Transverse colon (tissue), 4 donors: ENCODE data around the gene BCO2. TPM values are rescaled to one million over a fixed set of nuclear protein-coding genes. Genes with fewer than 3 reads are reported as not detected.

ENCODE experiments used
- DNase-seq: peaks from one replicate; pipeline ENCODE4 v3.0.0-alpha.2; 2019
- H3K27ac ChIP-seq, 4 donors: fragments of 200-600 bp; sonication (generic); 2 replicates each; pipeline ENCODE4 v1.5.1; 2016 to 2018; ENCODE audit warnings: inconsistent platforms in 4 of 4
- H3K27me3 ChIP-seq: fragments of 200-600 bp; sonication (generic); 2 replicates; pipeline ENCODE4 v1.5.1; 2017; ENCODE audit warnings: inconsistent platforms
- H3K36me3 ChIP-seq, 4 donors: fragments of 200-600 bp; sonication (generic); 2 replicates each; pipeline ENCODE4 v1.5.1; 2017 to 2019; ENCODE audit warnings: inconsistent platforms in 4 of 4
- H3K4me1 ChIP-seq, 4 donors: fragments of 200-600 bp; sonication (generic); 2 replicates each; pipeline ENCODE4 v1.5.1; 2017 to 2020; ENCODE audit warnings: inconsistent platforms in 4 of 4
- H3K4me3 ChIP-seq, 4 donors: fragments of 200-600 bp; sonication (generic); 1 replicate in 1 of 4; 2 replicates in 3 of 4; pipeline versions ENCODE4 v1.5.1 to v1.6.1; 2017 to 2019; ENCODE audit warnings: inconsistent platforms in 4 of 4
- H3K9me3 ChIP-seq, 2 donors: fragments of 200-600 bp; sonication (generic); 2 replicates each; pipeline ENCODE4 v1.5.1; 2017 to 2019; ENCODE audit warnings: inconsistent platforms in 2 of 2
- CTCF ChIP-seq, 5 experiments: fragments of 200-600 bp in 3 of 5; fragments of 450-650 bp in 2 of 5; sonication (generic) in 3 of 5; IDR thresholded peaks; 1 replicate in 2 of 5; 2 replicates in 3 of 5; pipeline ENCODE4 v1.5.1; 2016 to 2017; ENCODE audit warnings: antibody characterized with exemption in 5 of 5, inconsistent platforms in 3 of 5, mild to moderate bottlenecking in 2 of 5, moderate library complexity in 1 of 5
- EP300 ChIP-seq: sonication (generic); formaldehyde crosslinking; IDR thresholded peaks from one replicate; pipeline ENCODE4 v1.6.1; 2017; ENCODE audit warnings: antibody characterized with exemption, low read depth
- POLR2A ChIP-seq: fragments of 450-650 bp; IDR thresholded peaks from one replicate; pipeline ENCODE4 v1.6.1; 2016; ENCODE audit warnings: antibody characterized with exemption, mild to moderate bottlenecking, moderate library complexity
- POLR2AphosphoS5 ChIP-seq, 3 donors: sonication (generic); formaldehyde crosslinking; IDR thresholded peaks; one replicate each; pipeline ENCODE4 v1.6.1; 2016; ENCODE audit warnings: antibody characterized with exemption in 3 of 3
- WGBS, 2 donors: methylation state at CpG; one replicate each; pipeline ENCODE4 v1.1.5; 2018; ENCODE audit warnings: low coverage in 1 of 2; 5-methylcytosine and 5-hydroxymethylcytosine counted together
- in situ Hi-C, 4 donors: fragments of 200-750 bp; cut with MboI; loops; one replicate each; pipeline versions ENCODE4 v1.15.0 to v1.15.1; 2017; ENCODE audit warnings: low sequenced_read_pairs in 3 of 4, low pct_ligation_motif_present in 1 of 4, low pct_unique_long_range_greater_than_20kb in 1 of 4
- intact Hi-C: fragments of 100-400 bp; cut with DNase I; formaldehyde crosslinking; loops from one replicate; pipeline ENCODE4 v1.15.1; 2023; ENCODE audit warnings: low total_unique reads
- total RNA-seq, 4 donors: library from RNA; depleted of rRNA; stranded (reverse); fragments of >200 nt; gene quantifications; one replicate each; pipeline ENCODE4 v1.1.0, GENCODE V29; 2016

The BCO2 gene
- total RNA-seq, 4 donors from 2014 or later: 2.8 to 12.1 (median 4.0) TPM

GRCh38 chr11:112253605-112254242 is 78.4 kb downstream of the BCO2 start:
- no peak for DNase-seq
- H3K27me3 ChIP-seq: no peaks in the 10 kb centered on the region
- H3K27ac ChIP-seq: no peak overlapping the region
- no peaks in the 10 kb centered on the region for H3K4me1 ChIP-seq
- intact Hi-C loops (no loop called here), in situ Hi-C loops (no loop called here)
- no peak overlapping the region for H3K4me3 ChIP-seq
- WGBS, 2 donors: 96 to 100% methylated on average over 1 to 3 of the region's 3 CpGs
- TF ChIP-seq POLR2AphosphoS5 (IDR thresholded peaks at IDR 0.05): no peak
- H3K9me3 ChIP-seq: no peaks in the 10 kb centered on the region
- no peaks in the 10 kb centered on the region for H3K36me3 ChIP-seq

- H3K4me3 ChIP-seq: no peak overlapping the region
- in situ Hi-C loops: no loop called here
- TF ChIP-seq POLR2AphosphoS5 (IDR thresholded peaks at IDR 0.05) (no peak), CTCF (IDR thresholded peaks at IDR 0.05) (no peak), POLR2A (no peak), EP300 (no peak)
Measured at GRCh38 chr11:112255067-112255720, 79.9 kb downstream of the BCO2 start.

GRCh38 chr11:112260490-112260889 is 85.2 kb downstream of the BCO2 start, which contains the start of gene PLET1:
Gene PLET1 (minus strand): TSS chr11:112260860. CDS start chr11:112260589, 271 bp downstream.
- 97 to 100% methylated on average over 2 of the region's 2 CpGs for WGBS, 2 donors
- in situ Hi-C loops (no loop called here), intact Hi-C loops (no loop called here)
- Histone ChIP-seq H3K27ac (no peak within 1 kb of the TSS), H3K36me3 (no peaks in the 10 kb centered on the region), H3K27me3 (no peaks in the 10 kb centered on the region), H3K4me3 (no peak within 1 kb of the TSS), H3K4me1 (no peaks in the 10 kb centered on the region), H3K9me3 (no peaks in the 10 kb centered on the region)
- no peak for DNase-seq
- TF ChIP-seq POLR2A (no peak), CTCF (IDR thresholded peaks at IDR 0.05) (no peak), EP300 (no peak)

More at GRCh38 chr11:112255067-112255720, 79.9 kb downstream of the BCO2 start:
- Histone ChIP-seq H3K4me1 (no peaks in the 10 kb centered on the region), H3K27ac (no peak overlapping the region), H3K36me3 (no peaks in the 10 kb centered on the region), H3K27me3 (no peaks in the 10 kb centered on the region), H3K9me3 (no peaks in the 10 kb centered on the region)
- intact Hi-C loops: no loop called here
- DNase-seq: no peak
- WGBS, 2 donors: 69 to 78% methylated on average over 11 to 15 of the region's 15 CpGs

- in situ Hi-C loops (no loop called here), intact Hi-C loops (no loop called here)
- DNase-seq: no peak
- Histone ChIP-seq H3K9me3 (no peaks in the 10 kb centered on the region), H3K27ac (peak overlapping the region in 2 of 4 donors; percentile 22 to 31), H3K4me3 (no peak overlapping the region), H3K27me3 (no peaks in the 10 kb centered on the region), H3K4me1 (peaks cover 0 to 3% (median 3%) of the 10 kb centered on the region in 4 donors), H3K36me3 (no peaks in the 10 kb centered on the region)
- TF ChIP-seq POLR2AphosphoS5 (IDR thresholded peaks at IDR 0.05) (peak in 1 of 3 donors; percentile 87), POLR2A (no peak)
- WGBS, 2 donors: 52 to 80% methylated on average over 2 to 11 of the region's 11 CpGs
Measured at GRCh38 chr11:112265659-112266409, 90.5 kb downstream of the BCO2 start.

GRCh38 chr11:112266410-112266778 is 91.1 kb downstream of the BCO2 start:
- Histone ChIP-seq H3K9me3 (no peaks in the 10 kb centered on the region), H3K27me3 (no peaks in the 10 kb centered on the region), H3K4me1 (peaks cover 0 to 3% (median 3%) of the 10 kb centered on the region in 4 donors), H3K4me3 (no peak overlapping the region), H3K27ac (peak overlapping the region in 3 of 4 donors; percentile 0 to 31 (median 22)), H3K36me3 (no peaks in the 10 kb centered on the region)
- in situ Hi-C loops: no loop called here
- intact Hi-C loops: no loop called here
- TF ChIP-seq EP300 (no peak), CTCF (IDR thresholded peaks at IDR 0.05) (no peak), POLR2AphosphoS5 (IDR thresholded peaks at IDR 0.05) (no peak), POLR2A (no peak)
- DNase-seq: no peak
- WGBS, 2 donors: 72% methylated on average over 3 of the region's 3 CpGs; no CpG with 5 or more reads in 1 of the 2 donors
